K562 (cell line): ENCODE data around the gene PLEK2. TPM values are rescaled to one million over a fixed set of nuclear protein-coding genes. Genes with fewer than 3 reads are reported as not detected.

Experiments used
- ADNP ChIP-seq: fragments of 200-800 bp; sonication (Bioruptor generic); IDR thresholded peaks from 2 replicates; pipeline ENCODE4 v1.6.1; 2016; ENCODE audit warnings: missing genetic modification characterization, missing compliant biosample characterization
- MTA2 ChIP-seq: fragments of 450-650 bp; IDR thresholded peaks from 2 replicates; pipeline ENCODE4 v1.6.1; 2016; ENCODE audit warnings: low read depth
- MYBL2 ChIP-seq, 2 experiments: fragments of 450-650 bp in 1 of 2; sonication (generic) in 1 of 2; formaldehyde crosslinking in 1 of 2; IDR thresholded peaks; 2 replicates each; pipeline versions ENCODE4 v1.6.1 to v1.8.1; 2017 to 2022; ENCODE audit warnings: borderline replicate concordance in 1 of 2, inconsistent platforms in 1 of 2, low read depth in 1 of 2, mild to moderate bottlenecking in 1 of 2, missing genetic modification reagents in 1 of 2, moderate library complexity in 1 of 2
- NR2C2 ChIP-seq, 2 experiments: fragments of 200-800 bp in 1 of 2; sonication (Bioruptor generic) in 1 of 2; sonication (generic) in 1 of 2; formaldehyde crosslinking in 1 of 2; IDR thresholded peaks; 2 replicates each; pipeline versions ENCODE4 v1.6.1 to v1.8.0; 2016 to 2022; ENCODE audit warnings: mild to moderate bottlenecking in 1 of 2, missing compliant biosample characterization in 1 of 2, missing genetic modification characterization in 1 of 2, missing genetic modification reagents in 1 of 2
- PHB2 ChIP-seq: fragments of 450-650 bp; IDR thresholded peaks from 2 replicates; pipeline ENCODE4 v1.6.1; 2017; ENCODE audit warnings: low read depth
- SMARCA4 ChIP-seq: fragments of 450-650 bp; IDR thresholded peaks from 2 replicates; pipeline ENCODE4 v1.6.1; 2016
- TAL1 ChIP-seq: fragments of 450-650 bp; IDR thresholded peaks from 2 replicates; pipeline ENCODE4 v1.6.1; 2016; ENCODE audit warnings: mild to moderate bottlenecking
- TCF7 ChIP-seq: sonication (generic); IDR thresholded peaks from 2 replicates; pipeline ENCODE4 v1.6.1; 2016; ENCODE audit warnings: antibody characterized with exemption, borderline replicate concordance
- TCFL5 ChIP-seq: fragments of 250-450 bp; sonication (Bioruptor Pico); conservative IDR thresholded peaks from 2 replicates; pipeline ENCODE4 v1.6.1; 2021; ENCODE audit warnings: mild to moderate bottlenecking, moderate library complexity, matching md5 sums
- ZFP30 ChIP-seq: fragments of 250-450 bp; sonication (Bioruptor Pico); IDR thresholded peaks from 2 replicates; pipeline ENCODE4 v1.8.0; 2022; ENCODE audit warnings: moderate library complexity, mild to moderate bottlenecking, inconsistent platforms, borderline replicate concordance
- ZNF445 ChIP-seq: fragments of 250-450 bp; sonication (Bioruptor Pico); IDR thresholded peaks from 2 replicates; pipeline ENCODE4 v1.4.0; 2020; ENCODE audit warnings: low read depth, mild to moderate bottlenecking, moderate library complexity
- ZNF644 ChIP-seq: fragments of 200-800 bp; sonication (Bioruptor generic); IDR thresholded peaks from 2 replicates; pipeline ENCODE4 v1.6.1; 2016; ENCODE audit warnings: low read depth, missing genetic modification characterization, missing compliant biosample characterization
- polyA plus RNA-seq, 8 experiments: library from polyadenylated mRNA; depleted of rRNA in 4 of 8; stranded (reverse) in 5 of 8; unstranded in 3 of 8; fragments of >200 nt; fragmentation: Nextera tagmentation in 2 of 8; fragmentation: Illumina TruSeq in 1 of 8; extraction: Ambion mirVana in 2 of 8; extraction: Trizol in 1 of 8; gene quantifications; 2 replicates each; pipeline versions ENCODE4 v1.2.1 to v1.2.3, GENCODE V29; 2011 to 2014; ENCODE audit warnings: inconsistent platforms in 1 of 8, missing spikeins in 1 of 8
- total RNA-seq, 7 experiments: library from RNA; depleted of rRNA in 6 of 7; stranded (reverse); fragments of >200 nt in 6 of 7; fragmentation: Illumina TruSeq in 2 of 7; extraction: Trizol in 2 of 7; gene quantifications; 2 replicates each; pipeline versions ENCODE4 v1.2.1 to v1.2.3, GENCODE V29; 2011 to 2021; ENCODE audit warnings: low replicate concordance in 1 of 7
- TF ChIP-seq, protein P1 (sequence below), 2 experiments: fragments of 450-650 bp; IDR thresholded peaks; 2 replicates each; pipeline ENCODE4 v1.6.1; 2016; ENCODE audit warnings: mild to moderate bottlenecking in 2 of 2, borderline replicate concordance in 1 of 2, low read depth in 1 of 2, moderate library complexity in 1 of 2
- TF ChIP-seq, protein P2 (sequence below): fragments of 450-650 bp; IDR thresholded peaks from 2 replicates; pipeline ENCODE4 v1.6.1; 2017; ENCODE audit warnings: antibody characterized with exemption, mild to moderate bottlenecking
- TF ChIP-seq, protein P3 (sequence below): sonication (generic); formaldehyde crosslinking; IDR thresholded peaks from 2 replicates; pipeline ENCODE4 v1.8.0; 2022; ENCODE audit warnings: missing genetic modification reagents, mild to moderate bottlenecking, borderline replicate concordance

PLEK2 gene
- total and polyA plus RNA-seq, 9 of the 15 experiments (the other 6 are each of a cell fraction or from before 2014, with no cell fraction given) = not detected

DNA sequence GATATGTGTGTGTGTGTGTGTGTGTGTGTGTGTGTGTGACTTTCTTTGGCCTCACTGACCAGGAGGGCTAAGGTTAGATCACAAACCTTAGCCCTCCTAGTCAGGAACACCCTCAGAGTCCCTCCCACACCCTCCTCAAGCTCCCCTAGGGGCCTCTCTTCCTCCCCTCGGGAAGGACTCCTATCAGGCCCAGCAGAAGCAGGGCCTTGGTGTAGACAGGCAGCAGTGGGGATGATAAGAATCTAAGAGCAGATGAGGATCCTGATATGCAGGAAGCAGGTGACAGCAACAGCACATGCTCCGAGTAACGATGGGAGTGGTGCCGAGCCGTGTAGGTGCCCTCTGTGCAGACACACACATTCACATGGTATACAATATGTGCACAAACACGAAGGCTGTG is 20.7 kb downstream of the PLEK2 start (continued):
- TF ChIP-seq ZFP30 (CRISPR knock-in tag) (no peak), SMARCA4 (peak; percentile 58), ADNP (tag) (0 out of 2 replicates have a peak, but pooled peaks have one; percentile 31), TCFL5 (no peak), MYBL2 (IDR thresholded peaks at IDR 0.05; ENCODE audit: low read depth) (no peak), MYBL2 (CRISPR knock-in tag; IDR thresholded peaks at IDR 0.05; ENCODE audit: borderline replicate concordance) (no peak), NR2C2 (CRISPR knock-in tag; IDR thresholded peaks at IDR 0.05) (no peak), NR2C2 (tag; IDR thresholded peaks at IDR 0.05) (0 out of 2 replicates have a peak, but pooled peaks have one; percentile 9), TCF7 (no peak), ZNF644 (tag) (no peak), ZNF445 (CRISPR knock-in tag) (no peak), PHB2 (no peak), TAL1 (peak; percentile 55), MTA2 (peak; percentile 27; the same call in 1 of the 2 replicates)
- TF ChIP-seq, protein P1, sequence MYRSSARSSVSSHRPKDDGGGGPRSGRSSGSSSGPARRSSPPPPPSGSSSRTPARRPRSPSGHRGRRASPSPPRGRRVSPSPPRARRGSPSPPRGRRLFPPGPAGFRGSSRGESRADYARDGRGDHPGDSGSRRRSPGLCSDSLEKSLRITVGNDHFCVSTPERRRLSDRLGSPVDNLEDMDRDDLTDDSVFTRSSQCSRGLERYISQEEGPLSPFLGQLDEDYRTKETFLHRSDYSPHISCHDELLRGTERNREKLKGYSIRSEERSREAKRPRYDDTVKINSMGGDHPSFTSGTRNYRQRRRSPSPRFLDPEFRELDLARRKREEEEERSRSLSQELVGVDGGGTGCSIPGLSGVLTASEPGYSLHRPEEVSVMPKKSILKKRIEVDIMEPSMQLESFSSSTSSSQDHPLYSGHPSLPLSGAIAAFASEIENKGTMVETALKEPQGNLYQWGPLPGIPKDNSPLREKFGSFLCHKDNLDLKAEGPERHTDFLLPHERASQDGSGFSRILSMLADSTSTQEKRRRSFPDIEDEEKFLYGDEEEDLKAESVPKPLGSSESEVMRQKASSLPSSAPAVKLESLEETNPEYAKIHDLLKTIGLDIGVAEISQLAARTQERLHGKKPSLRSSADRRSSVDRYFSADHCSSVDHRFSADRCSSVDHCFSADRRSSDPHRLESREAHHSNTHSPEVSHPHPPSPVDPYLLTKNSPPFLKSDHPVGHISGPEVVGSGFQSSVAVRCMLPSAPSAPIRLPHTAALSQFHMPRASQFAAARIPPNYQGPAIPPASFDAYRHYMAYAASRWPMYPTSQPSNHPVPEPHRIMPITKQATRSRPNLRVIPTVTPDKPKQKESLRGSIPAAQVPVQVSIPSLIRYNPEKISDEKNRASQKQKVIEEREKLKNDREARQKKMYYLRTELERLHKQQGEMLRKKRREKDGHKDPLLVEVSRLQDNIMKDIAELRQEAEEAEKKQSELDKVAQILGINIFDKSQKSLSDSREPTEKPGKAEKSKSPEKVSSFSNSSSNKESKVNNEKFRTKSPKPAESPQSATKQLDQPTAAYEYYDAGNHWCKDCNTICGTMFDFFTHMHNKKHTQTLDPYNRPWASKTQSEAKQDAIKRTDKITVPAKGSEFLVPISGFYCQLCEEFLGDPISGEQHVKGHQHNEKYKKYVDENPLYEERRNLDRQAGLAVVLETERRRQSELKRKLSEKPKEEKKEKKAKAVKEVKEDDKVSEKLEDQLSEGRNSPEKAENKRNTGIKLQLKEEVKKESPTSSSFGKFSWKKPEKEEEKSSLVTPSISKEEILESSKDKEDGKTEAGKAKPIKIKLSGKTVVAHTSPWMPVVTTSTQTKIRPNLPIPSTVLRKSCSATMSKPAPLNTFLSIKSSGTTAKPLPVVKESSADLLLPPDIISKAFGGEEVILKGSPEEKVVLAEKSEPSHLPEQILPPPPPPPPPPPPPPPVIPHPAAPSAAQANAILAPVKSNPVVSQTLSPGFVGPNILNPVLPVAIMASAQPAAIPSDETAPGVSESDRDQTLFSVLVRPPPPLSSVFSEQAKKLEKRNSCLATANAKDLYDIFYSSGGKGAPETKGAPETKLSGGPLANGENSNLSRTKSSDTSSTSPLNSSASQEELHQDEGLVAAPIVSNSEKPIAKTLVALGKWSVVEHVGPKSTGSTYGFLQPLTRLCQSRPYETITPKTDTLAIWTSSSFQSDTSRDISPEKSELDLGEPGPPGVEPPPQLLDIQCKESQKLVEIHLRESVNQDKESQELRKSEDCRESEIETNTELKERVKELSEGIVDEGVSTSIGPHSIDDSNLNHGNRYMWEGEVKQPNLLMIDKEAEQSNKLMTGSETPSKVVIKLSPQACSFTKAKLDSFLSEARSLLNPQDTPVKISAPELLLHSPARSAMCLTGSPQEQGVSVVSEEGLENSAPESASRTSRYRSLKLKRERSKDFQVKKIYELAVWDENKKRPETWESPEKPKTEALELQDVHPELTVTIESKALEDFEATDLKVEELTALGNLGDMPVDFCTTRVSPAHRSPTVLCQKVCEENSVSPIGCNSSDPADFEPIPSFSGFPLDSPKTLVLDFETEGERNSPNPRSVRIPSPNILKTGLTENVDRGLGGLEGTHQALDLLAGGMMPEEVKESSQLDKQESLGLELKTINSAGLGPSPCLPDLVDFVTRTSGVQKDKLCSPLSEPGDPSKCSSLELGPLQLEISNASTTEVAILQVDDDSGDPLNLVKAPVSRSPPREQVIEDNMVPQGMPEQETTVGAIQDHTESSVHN (IDR thresholded peaks at IDR 0.05; ENCODE audit: borderline replicate concordance in 1 of 2, low read depth in 1 of 2) = no peak
- TF ChIP-seq, protein P2, sequence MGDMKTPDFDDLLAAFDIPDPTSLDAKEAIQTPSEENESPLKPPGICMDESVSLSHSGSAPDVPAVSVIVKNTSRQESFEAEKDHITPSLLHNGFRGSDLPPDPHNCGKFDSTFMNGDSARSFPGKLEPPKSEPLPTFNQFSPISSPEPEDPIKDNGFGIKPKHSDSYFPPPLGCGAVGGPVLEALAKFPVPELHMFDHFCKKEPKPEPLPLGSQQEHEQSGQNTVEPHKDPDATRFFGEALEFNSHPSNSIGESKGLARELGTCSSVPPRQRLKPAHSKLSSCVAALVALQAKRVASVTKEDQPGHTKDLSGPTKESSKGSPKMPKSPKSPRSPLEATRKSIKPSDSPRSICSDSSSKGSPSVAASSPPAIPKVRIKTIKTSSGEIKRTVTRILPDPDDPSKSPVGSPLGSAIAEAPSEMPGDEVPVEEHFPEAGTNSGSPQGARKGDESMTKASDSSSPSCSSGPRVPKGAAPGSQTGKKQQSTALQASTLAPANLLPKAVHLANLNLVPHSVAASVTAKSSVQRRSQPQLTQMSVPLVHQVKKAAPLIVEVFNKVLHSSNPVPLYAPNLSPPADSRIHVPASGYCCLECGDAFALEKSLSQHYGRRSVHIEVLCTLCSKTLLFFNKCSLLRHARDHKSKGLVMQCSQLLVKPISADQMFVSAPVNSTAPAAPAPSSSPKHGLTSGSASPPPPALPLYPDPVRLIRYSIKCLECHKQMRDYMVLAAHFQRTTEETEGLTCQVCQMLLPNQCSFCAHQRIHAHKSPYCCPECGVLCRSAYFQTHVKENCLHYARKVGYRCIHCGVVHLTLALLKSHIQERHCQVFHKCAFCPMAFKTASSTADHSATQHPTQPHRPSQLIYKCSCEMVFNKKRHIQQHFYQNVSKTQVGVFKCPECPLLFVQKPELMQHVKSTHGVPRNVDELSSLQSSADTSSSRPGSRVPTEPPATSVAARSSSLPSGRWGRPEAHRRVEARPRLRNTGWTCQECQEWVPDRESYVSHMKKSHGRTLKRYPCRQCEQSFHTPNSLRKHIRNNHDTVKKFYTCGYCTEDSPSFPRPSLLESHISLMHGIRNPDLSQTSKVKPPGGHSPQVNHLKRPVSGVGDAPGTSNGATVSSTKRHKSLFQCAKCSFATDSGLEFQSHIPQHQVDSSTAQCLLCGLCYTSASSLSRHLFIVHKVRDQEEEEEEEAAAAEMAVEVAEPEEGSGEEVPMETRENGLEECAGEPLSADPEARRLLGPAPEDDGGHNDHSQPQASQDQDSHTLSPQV = 0 out of 2 replicates have a peak, but pooled peaks have one; percentile 42
- TF ChIP-seq, protein P3, sequence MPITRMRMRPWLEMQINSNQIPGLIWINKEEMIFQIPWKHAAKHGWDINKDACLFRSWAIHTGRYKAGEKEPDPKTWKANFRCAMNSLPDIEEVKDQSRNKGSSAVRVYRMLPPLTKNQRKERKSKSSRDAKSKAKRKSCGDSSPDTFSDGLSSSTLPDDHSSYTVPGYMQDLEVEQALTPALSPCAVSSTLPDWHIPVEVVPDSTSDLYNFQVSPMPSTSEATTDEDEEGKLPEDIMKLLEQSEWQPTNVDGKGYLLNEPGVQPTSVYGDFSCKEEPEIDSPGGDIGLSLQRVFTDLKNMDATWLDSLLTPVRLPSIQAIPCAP (CRISPR knock-in tag) = no peak
